Right atrium auricular region (tissue), 2 donors: Measurements from ENCODE around the gene LSR. TPM values are rescaled to one million over a fixed set of nuclear protein-coding genes. Genes with fewer than 3 reads are reported as not detected.

ENCODE experiments used
- DNase-seq: peaks from one replicate; pipeline ENCODE4 v3.0.0-alpha.2; 2019; ENCODE audit warnings: low spot score
- H3K27ac ChIP-seq, 2 donors: fragments of 200-600 bp; sonication (generic); 1 replicate in 1 of 2; 2 replicates in 1 of 2; pipeline ENCODE4 v1.5.1; 2016 to 2019
- H3K27me3 ChIP-seq, 2 donors: fragments of 200-600 bp; sonication (generic); one replicate each; pipeline versions ENCODE4 v1.5.1 to v1.6.0; 2017 to 2019
- H3K36me3 ChIP-seq: fragments of 200-600 bp; sonication (generic); one replicate; pipeline ENCODE4 v1.5.1; 2016
- H3K4me1 ChIP-seq, 2 donors: fragments of 200-600 bp; sonication (generic); one replicate each; pipeline versions ENCODE4 v1.5.1 to v1.6.0; 2017 to 2019
- H3K4me3 ChIP-seq, 2 donors: fragments of 200-600 bp; sonication (generic); 1 replicate in 1 of 2; 2 replicates in 1 of 2; pipeline ENCODE4 v1.5.1; 2017 to 2019; ENCODE audit warnings: mild to moderate bottlenecking in 1 of 2, moderate library complexity in 1 of 2
- H3K9me3 ChIP-seq, 2 donors: fragments of 200-600 bp; sonication (generic); one replicate each; pipeline ENCODE4 v1.5.1; 2019
- total RNA-seq, 2 donors: library from RNA; depleted of rRNA; stranded (reverse); fragments of >200 nt; gene quantifications; one replicate each; pipeline ENCODE4 v1.1.0, GENCODE V29; 2016
- TF ChIP-seq, protein P1 (sequence below), 2 donors: fragments of 200-600 bp; sonication (generic); IDR thresholded peaks; one replicate each; pipeline ENCODE4 v1.5.1; 2019; ENCODE audit warnings: antibody characterized with exemption in 2 of 2

LSR gene
- total RNA-seq, 2 donors from 2014 or later = 7.6 to 20.1 TPM

DNA sequence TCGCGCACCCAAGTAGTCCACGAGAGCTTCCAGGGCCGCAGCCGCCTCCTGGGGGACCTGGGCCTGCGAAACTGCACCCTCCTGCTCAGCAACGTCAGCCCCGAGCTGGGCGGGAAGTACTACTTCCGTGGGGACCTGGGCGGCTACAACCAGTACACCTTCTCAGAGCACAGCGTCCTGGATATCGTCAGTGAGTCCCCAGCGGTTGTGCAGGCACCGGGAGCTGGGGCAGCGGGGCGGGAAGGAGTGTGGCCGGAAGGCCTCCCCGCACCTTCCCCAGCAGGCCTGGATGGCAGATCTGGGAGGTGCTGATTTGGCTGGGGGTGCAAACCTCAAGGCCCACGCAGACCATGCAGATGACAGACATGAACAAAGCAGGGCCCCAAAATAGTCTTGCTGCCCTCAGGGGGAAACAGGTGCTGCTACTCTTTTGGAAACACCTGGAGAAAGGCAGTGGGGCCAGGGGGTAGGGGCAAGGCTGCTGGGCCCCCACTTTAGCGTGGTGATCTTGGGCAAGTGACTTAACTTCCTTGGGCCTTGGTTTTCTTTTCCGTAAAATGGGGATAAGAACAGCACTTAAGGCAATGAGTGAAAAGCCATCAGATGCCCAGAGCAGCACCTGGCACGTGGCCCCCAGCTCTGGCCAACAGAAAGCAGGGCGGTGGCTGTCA, 47.1 kb downstream of the LSR start:
- no peaks in the 10 kb centered on the region for H3K4me1 ChIP-seq
- TF ChIP-seq, protein P1, sequence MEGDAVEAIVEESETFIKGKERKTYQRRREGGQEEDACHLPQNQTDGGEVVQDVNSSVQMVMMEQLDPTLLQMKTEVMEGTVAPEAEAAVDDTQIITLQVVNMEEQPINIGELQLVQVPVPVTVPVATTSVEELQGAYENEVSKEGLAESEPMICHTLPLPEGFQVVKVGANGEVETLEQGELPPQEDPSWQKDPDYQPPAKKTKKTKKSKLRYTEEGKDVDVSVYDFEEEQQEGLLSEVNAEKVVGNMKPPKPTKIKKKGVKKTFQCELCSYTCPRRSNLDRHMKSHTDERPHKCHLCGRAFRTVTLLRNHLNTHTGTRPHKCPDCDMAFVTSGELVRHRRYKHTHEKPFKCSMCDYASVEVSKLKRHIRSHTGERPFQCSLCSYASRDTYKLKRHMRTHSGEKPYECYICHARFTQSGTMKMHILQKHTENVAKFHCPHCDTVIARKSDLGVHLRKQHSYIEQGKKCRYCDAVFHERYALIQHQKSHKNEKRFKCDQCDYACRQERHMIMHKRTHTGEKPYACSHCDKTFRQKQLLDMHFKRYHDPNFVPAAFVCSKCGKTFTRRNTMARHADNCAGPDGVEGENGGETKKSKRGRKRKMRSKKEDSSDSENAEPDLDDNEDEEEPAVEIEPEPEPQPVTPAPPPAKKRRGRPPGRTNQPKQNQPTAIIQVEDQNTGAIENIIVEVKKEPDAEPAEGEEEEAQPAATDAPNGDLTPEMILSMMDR (IDR thresholded peaks at IDR 0.05) = no peak
- no peaks in the 10 kb centered on the region for H3K36me3 ChIP-seq
- DNase-seq = no peak
- H3K4me3 ChIP-seq = no peak overlapping the region
- no peak overlapping the region for H3K27ac ChIP-seq
- H3K9me3 ChIP-seq = no peaks in the 10 kb centered on the region
- no peaks in the 10 kb centered on the region for H3K27me3 ChIP-seq

DNA sequence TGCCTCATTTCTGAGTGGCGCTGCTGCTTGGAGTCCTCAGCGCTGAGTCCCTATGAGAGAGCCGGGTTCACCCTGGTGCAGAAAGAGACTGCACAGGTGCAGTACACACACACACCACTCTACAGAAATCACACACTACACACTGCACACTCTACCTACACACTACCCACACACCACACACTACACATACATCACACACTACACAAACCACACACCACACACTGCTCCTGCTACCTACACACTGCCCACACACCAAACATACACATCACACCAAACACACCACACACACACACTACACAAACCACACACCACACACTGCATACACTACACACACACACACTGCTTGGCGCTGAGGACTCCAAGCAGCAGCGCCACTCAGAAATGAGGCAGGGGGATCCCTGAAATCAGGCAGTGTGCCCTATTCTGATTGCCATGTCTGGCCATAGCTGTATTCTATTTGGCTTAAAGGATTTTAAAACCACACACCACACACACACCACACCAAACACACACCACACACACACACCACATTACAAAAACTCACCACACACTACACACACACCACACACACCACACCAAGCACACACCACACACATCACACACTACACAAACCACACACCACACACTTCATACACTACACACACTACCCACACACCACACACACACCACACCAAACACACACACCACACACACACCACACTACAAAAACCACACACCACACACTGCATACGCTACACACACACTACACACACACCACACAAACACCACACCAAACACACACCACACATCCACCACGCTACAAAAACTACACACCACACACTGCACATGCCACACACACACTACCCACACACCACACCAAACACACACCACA, 48.1 kb downstream of the LSR start:
- H3K27me3 ChIP-seq = no peaks in the 10 kb centered on the region
- no peaks in the 10 kb centered on the region for H3K36me3 ChIP-seq
- TF ChIP-seq, protein P1 (IDR thresholded peaks at IDR 0.05) = no peak
- DNase-seq = no peak
- no peaks in the 10 kb centered on the region for H3K9me3 ChIP-seq
- H3K4me3 ChIP-seq = no peak overlapping the region
- no peaks in the 10 kb centered on the region for H3K4me1 ChIP-seq
- H3K27ac ChIP-seq = no peak overlapping the region

DNA sequence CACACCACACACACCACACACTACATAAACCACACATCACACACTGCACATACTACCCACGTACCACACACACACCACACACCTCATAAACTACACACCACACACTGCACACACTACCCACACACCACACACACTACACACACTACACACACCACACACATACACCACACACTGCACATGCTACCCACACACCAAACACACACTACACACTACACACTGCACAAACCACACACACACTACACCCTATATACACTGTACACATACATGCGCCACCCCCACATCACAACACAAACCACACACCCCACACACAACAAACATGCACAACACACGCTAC, 48.7 kb downstream of the LSR start:
- H3K27ac ChIP-seq = no peak overlapping the region
- H3K9me3 ChIP-seq = no peaks in the 10 kb centered on the region
- no peaks in the 10 kb centered on the region for H3K4me1 ChIP-seq
- no peaks in the 10 kb centered on the region for H3K36me3 ChIP-seq
- H3K27me3 ChIP-seq = no peaks in the 10 kb centered on the region
- no peak overlapping the region for H3K4me3 ChIP-seq
- DNase-seq = no peak
- TF ChIP-seq, protein P1 (IDR thresholded peaks at IDR 0.05) = no peak

DNA sequence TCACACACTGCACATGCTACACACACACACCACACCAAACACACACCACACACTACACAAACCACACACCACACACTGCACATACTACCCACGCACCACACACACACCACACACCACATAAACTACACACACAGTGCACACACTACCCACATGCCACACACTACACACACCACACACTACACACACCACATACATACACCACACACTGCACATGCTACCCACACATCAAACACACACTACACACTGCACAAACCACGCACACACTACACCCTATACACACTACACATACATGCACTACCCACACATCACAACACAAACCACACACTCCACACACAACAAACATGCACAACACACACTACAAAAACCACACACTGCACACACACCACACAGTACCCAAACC, 49.1 kb downstream of the LSR start:
- no peaks in the 10 kb centered on the region for H3K27me3 ChIP-seq
- TF ChIP-seq, protein P1 (IDR thresholded peaks at IDR 0.05) = no peak
- DNase-seq = no peak

DNA sequence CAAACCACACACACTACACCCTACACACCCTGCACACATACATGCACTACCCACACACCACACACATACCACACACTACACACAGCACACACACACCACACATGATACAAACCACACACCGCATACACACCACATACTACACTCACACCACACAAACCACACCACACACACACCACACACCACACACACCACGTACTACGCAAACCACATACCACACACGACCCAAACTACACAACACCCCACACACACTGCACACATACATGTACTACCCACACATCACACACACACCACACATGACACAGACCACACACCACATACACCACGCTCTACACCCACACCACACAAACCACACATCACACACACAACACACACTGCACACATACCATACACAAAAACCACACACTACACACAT, 49.8 kb downstream of the LSR start:
- Histone ChIP-seq H3K9me3 (no peaks in the 10 kb centered on the region), H3K36me3 (no peaks in the 10 kb centered on the region), H3K4me1 (no peaks in the 10 kb centered on the region), H3K4me3 (no peak overlapping the region), H3K27ac (no peak overlapping the region), H3K27me3 (no peaks in the 10 kb centered on the region)
- TF ChIP-seq, protein P1 (IDR thresholded peaks at IDR 0.05) = no peak
- no peak for DNase-seq

More for the DNA sequence above, 49.1 kb downstream of the LSR start:
- no peak overlapping the region for H3K27ac ChIP-seq
- H3K36me3 ChIP-seq = no peaks in the 10 kb centered on the region
- H3K9me3 ChIP-seq = no peaks in the 10 kb centered on the region
- H3K4me1 ChIP-seq = no peaks in the 10 kb centered on the region
- no peak overlapping the region for H3K4me3 ChIP-seq
